Measurements from ENCODE around the gene RUNDC3A. TPM values are rescaled to one million over a fixed set of nuclear protein-coding genes. Genes with fewer than 3 reads are reported as not detected.
A peak's percentile ranks its signal among the peaks of the same experiment; 100 is the strongest.

RUNDC3A gene
- total and polyA plus RNA-seq, 2 of the 8 experiments (the other 6 are each of a cell fraction or from before 2014, with no cell fraction given) = 6.4 to 13.8 TPM

DNA sequence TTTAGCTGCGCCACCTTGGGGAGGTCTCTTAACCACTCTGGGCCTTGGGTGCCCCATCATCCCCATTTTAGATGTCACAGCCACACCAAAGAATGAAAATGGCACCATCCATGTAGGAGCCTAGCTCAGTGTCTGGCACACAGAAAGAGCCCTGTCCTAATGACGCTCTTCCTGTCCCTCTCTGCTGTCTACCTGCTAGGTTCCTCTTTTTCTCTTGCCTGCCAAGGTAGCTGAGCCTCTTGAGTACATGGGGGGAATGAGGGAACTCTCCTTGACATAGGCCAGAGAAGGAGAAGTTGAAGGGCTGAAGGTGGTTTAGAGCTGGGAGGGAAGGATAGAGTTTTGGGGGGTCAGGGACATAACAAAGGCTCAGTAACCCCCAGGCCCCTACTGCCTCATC lies 1.8 kb downstream of the RUNDC3A start:
- Histone ChIP-seq H2BK20ac (ENCODE audit: low read length) (no peak overlapping the region), H2BK5ac (ENCODE audit: low read depth, low read length) (peak overlapping the region; percentile 52; the same call in 1 of the 2 replicates)
- 83% methylated on average over 2 of the region's 2 CpGs; no CpG with 5 or more reads in 1 of the 2 experiments for WGBS, 2 experiments (ENCODE audit: extremely low coverage in 1 of 2, insufficient coverage in 1 of 2, insufficient read length in 1 of 2, insufficient replicate concordance in 2 of 2, low coverage in 1 of 2, low lambda C conversion rate in 2 of 2, missing lambda C conversion rate in 1 of 2)

More for the DNA sequence above, 1.8 kb downstream of the RUNDC3A start:
- Histone ChIP-seq H3K4me2 (ENCODE audit: insufficient read depth in 1 of 2, low read depth in 2 of 2, low read length in 2 of 2) (peak overlapping the region in 1 of 2 experiments; percentile 37; a peak in 1 of 4 replicates), H4K8ac (ENCODE audit: extremely low read depth, insufficient read depth, low read length) (no peak overlapping the region), H3K4me1 (replicated peaks in 1 of 4; ENCODE audit: control insufficient read depth in 3 of 4, insufficient read depth in 4 of 4, low read length in 3 of 4) (peaks cover 7 to 42% (median 30%) of the 10 kb centered on the region in 4 experiments), H3K23ac (ENCODE audit: insufficient read length) (no peak overlapping the region), H3K27me3 (replicated peaks in 1 of 4; ENCODE audit: control insufficient read depth in 3 of 4, extremely low read depth in 1 of 4, insufficient read depth in 3 of 4, low read length in 3 of 4) (peaks cover 0 to 13% (median 12%) of the 10 kb centered on the region in 4 experiments; a peak in 6 of 7 replicates), H3K14ac (ENCODE audit: insufficient read length) (no peak overlapping the region), H3K36me3 (ENCODE audit: control insufficient read depth in 2 of 4, insufficient read depth in 4 of 4, low read length in 3 of 4) (no peaks in the 10 kb centered on the region), H3K79me1 (ENCODE audit: low read depth, low read length) (no peaks in the 10 kb centered on the region), H4K20me1 (replicated peaks in 1 of 2; ENCODE audit: control insufficient read depth in 1 of 2, insufficient read depth in 2 of 2, low read length in 2 of 2) (peaks cover 0 to 6% of the 10 kb centered on the region in 2 experiments), H3K9me3 (ENCODE audit: insufficient read depth in 2 of 2, low read depth in 1 of 2, low read length in 1 of 2) (no peaks in the 10 kb centered on the region), H3K23me2 (ENCODE audit: low read depth, low read length) (peaks cover 11% of the 10 kb centered on the region), H3K4ac (replicated peaks; ENCODE audit: insufficient read length, low read depth, low read length) (no peak overlapping the region), H3K4me3 (ENCODE audit: extremely low read depth in 1 of 4, insufficient read depth in 2 of 4, low read depth in 3 of 4, low read length in 4 of 4) (no peak overlapping the region), H4K5ac (ENCODE audit: insufficient read length, low read depth, low read length) (no peak overlapping the region), H2AK5ac (ENCODE audit: low read depth, low read length) (peak overlapping the region; percentile 28; the same call in 1 of the 2 replicates), H2AFZ (ENCODE audit: low read length) (no peak overlapping the region), H2BK12ac (ENCODE audit: low read depth, low read length) (0 out of 2 replicates have a peak overlapping the region, but pooled peaks have one; percentile 60), H3K79me2 (ENCODE audit: control insufficient read depth in 1 of 2, insufficient read depth in 2 of 2, low read length in 2 of 2) (no peaks in the 10 kb centered on the region), H2BK15ac (ENCODE audit: low read length) (no peak overlapping the region), H3K56ac (replicated peaks; ENCODE audit: insufficient read length, low read depth, low read length) (no peak overlapping the region), H4K91ac (replicated peaks; ENCODE audit: insufficient read length, low read length) (no peak overlapping the region), H2BK120ac (replicated peaks; ENCODE audit: low read depth, low read length) (no peak overlapping the region), H3K9ac (replicated peaks in 1 of 4; ENCODE audit: extremely low read depth in 1 of 4, low read depth in 3 of 4, low read length in 3 of 4) (no peak overlapping the region), H3K27ac (ENCODE audit: low read depth, low read length) (no peak overlapping the region), H3K18ac (ENCODE audit: extremely low read depth, low read length) (no peak overlapping the region)
- no peak for DNase-seq (ENCODE audit: low read depth in 1 of 2, low spot score in 2 of 2)
- ChIA-PET CTCF (ENCODE audit: partially characterized antibody) (interaction anchor here (0.6 to 3.7 kb wide), 20 partner anchors 9 to 452 kb away, joined by 3 to 24 read pairs (median 3); no protein-coding TSS in a partner anchor), POLR2A (ENCODE audit: partially characterized antibody) (interaction anchor here (0.7 to 4.0 kb wide), 8 partner anchors 11 to 149 kb away, joined by 3 to 61 read pairs (median 3); partner anchors contain the start of genes SLC25A39 and UBTF)
- no peak for FAIRE-seq
- TF ChIP-seq SRF (IDR thresholded peaks at IDR 0.05; ENCODE audit: low read depth, low read length) = no peak
